ENCODE results near the gene DDX50.
"Not testable (repeated sequence)": the region's sequence is repeated elsewhere in the genome, so short reads cannot be mapped to it uniquely, and the experiment has no call there.

The DDX50 gene

GRCh38 chr10:68924593-68924992, 23.5 kb downstream of the DDX50 start:
- no peak for DNase-seq

GRCh38 chr10:68925489-68925888, 24.4 kb downstream of the DDX50 start:
- no peak for DNase-seq

- not testable (repeated sequence) for DNase-seq
These were observed 28.0 kb downstream of the DDX50 start for GRCh38 chr10:68929157-68929556.

- not testable (repeated sequence) for DNase-seq
These were observed 28.8 kb downstream of the DDX50 start for GRCh38 chr10:68929888-68930287.

- DNase-seq: not testable (repeated sequence)
These were observed 31.7 kb downstream of the DDX50 start for GRCh38 chr10:68932860-68933259.

GRCh38 chr10:68934994-68935393, 33.9 kb downstream of the DDX50 start:
- DNase-seq: no peak

- DNase-seq: no peak
These were observed 37.0 kb downstream of the DDX50 start for GRCh38 chr10:68938117-68938516.

GRCh38 chr10:68938884-68939283, 37.8 kb downstream of the DDX50 start:
- no peak for DNase-seq

- not testable (repeated sequence) for DNase-seq
These were observed 39.8 kb downstream of the DDX50 start for GRCh38 chr10:68940917-68941316.

GRCh38 chr10:68950598-68950997, 49.5 kb downstream of the DDX50 start:
- no peak for DNase-seq

GRCh38 chr10:68954904-68955303, 53.8 kb downstream of the DDX50 start:
- no peak for DNase-seq

- DNase-seq: peak; percentile 53
These were observed 54.3 kb downstream of the DDX50 start for GRCh38 chr10:68955355-68955831.

GRCh38 chr10:68955832-68956532, 54.9 kb downstream of the DDX50 start, which contains the start of gene DDX21:
Gene DDX21 (plus strand): TSS chr10:68956170. CDS start chr10:68956226, 56 bp downstream.
- DNase-seq: peak; percentile 91

GRCh38 chr10:68957284-68957615, 56.1 kb downstream of the DDX50 start:
- DNase-seq: no peak

GRCh38 chr10:68957654-68958053, 56.5 kb downstream of the DDX50 start:
- DNase-seq: no peak

- DNase-seq: no peak
These were observed 58.8 kb downstream of the DDX50 start for GRCh38 chr10:68959695-68960527.

GRCh38 chr10:68963151-68963550, 62.0 kb downstream of the DDX50 start:
- DNase-seq: no peak

- no peak for DNase-seq
These were observed 72.9 kb downstream of the DDX50 start for GRCh38 chr10:68973975-68974374.

- not testable (repeated sequence) for DNase-seq
These were observed 74.9 kb downstream of the DDX50 start for GRCh38 chr10:68975936-68976473.

GRCh38 chr10:68979738-68980137, 78.6 kb downstream of the DDX50 start:
- not testable (repeated sequence) for DNase-seq

GRCh38 chr10:68981074-68981473, 80.0 kb downstream of the DDX50 start:
- no peak for DNase-seq

GRCh38 chr10:68982389-68982788, 81.3 kb downstream of the DDX50 start:
- DNase-seq: no peak

GRCh38 chr10:68987611-68988010, 86.5 kb downstream of the DDX50 start:
- no peak for DNase-seq

Data from stimulated activated CD8-positive, alpha-beta memory T cell treated with anti-CD3 and anti-CD28 coated beads, Interleukin-4, amount 100 ng/mL, for 48 hours (primary cell).